ENCODE data around the gene CSF1.
A peak's percentile ranks its signal among the peaks of the same experiment; 100 is the strongest.
"Not testable (repeated sequence)": the region's sequence is repeated elsewhere in the genome, so short reads cannot be mapped to it uniquely, and the experiment has no call there.

The CSF1 gene, protein sequence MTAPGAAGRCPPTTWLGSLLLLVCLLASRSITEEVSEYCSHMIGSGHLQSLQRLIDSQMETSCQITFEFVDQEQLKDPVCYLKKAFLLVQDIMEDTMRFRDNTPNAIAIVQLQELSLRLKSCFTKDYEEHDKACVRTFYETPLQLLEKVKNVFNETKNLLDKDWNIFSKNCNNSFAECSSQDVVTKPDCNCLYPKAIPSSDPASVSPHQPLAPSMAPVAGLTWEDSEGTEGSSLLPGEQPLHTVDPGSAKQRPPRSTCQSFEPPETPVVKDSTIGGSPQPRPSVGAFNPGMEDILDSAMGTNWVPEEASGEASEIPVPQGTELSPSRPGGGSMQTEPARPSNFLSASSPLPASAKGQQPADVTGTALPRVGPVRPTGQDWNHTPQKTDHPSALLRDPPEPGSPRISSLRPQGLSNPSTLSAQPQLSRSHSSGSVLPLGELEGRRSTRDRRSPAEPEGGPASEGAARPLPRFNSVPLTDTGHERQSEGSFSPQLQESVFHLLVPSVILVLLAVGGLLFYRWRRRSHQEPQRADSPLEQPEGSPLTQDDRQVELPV

DNA sequence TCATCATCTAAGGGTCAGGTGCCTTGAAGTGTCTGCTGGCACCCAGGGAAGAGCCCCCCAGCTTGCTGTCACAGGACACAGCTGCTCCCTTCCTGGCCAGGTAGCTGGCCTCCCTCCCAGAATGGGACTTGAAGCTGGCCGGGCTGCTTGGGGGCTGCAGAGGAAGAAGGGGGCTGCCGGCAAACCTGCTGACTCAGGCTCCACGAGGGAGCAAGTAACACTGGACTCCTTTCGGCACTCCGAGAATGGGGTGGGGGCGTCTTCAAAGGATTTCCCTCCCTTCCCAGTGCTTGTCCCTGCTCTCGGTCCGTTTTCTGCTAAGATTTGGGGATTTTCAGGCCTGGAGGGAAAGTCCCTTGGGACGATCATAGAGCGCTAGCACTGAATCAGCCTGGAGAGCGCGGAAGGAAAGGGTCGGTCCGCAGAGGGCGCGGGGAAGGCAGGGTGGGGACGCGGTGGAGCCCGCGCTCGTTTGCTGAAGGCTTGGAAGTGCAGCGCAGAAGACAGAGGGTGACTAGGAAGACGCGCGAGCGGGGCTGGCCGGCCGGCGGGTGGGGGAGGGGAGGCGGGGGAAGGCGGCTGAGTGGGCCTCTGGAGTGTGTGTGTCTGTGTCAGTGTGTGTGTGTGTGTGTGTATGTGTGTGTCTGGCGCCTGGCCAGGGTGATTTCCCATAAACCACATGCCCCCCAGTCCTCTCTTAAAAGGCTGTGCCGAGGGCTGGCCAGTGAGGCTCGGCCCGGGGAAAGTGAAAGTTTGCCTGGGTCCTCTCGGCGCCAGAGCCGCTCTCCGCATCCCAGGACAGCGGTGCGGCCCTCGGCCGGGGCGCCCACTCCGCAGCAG, at the start of gene CSF1:
Gene CSF1 (plus strand): TSS at position 727 of the 840 bp plus-strand sequence. CDS start 175 bp downstream, outside the sequence.
- TF ChIP-seq POLR2A (IDR thresholded peaks at IDR 0.05; ENCODE audit: low read length) (no peak), GATA1 (IDR thresholded peaks at IDR 0.05; ENCODE audit: low read depth, low read length) (no peak)

DNA sequence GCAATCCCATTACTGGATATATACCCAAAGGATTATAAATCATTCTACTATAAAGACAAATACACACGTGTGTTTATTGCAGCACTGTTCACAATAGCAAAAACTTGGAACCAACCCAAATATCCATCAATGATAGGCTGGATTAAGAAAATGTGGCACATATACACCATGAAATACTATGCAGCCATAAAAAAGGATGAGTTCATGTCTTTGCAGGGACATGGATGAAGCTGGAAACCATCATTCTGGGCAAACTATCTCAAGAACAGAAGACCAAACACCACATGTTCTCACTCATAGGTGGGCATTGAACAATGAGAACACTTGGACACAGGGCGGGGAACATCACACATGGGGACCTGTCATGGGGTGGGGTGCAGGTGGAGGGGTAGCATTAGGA, 49.0 kb upstream of the CSF1 start:
- not testable (repeated sequence) for DNase-seq

More for the DNA sequence above, at the start of gene CSF1:
- peak; percentile 65 to 68 for DNase-seq

DNA sequence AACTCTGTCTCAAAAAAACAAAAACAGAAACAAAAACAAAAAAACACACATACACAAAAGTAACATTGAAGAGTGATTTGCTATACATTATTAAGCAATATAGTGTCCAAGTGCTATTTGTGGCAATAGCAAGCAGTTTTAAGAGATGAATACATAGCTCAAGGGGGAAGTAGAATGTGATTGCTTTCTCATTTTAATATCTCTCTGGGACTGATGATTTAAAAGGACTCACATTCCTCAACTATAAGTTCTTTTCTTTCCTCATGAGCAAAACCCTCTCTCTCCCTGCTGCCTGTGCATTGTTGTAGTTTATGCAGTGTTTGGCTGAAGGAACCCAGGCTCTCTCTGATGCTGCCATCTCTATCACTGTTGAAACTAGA, 47.0 kb upstream of the CSF1 start:
- TF ChIP-seq POLR2A (IDR thresholded peaks at IDR 0.05; ENCODE audit: low read length), result no peak
- no peak for TF ChIP-seq GATA1 (IDR thresholded peaks at IDR 0.05; ENCODE audit: low read depth, low read length)
- DNase-seq, result no peak

DNA sequence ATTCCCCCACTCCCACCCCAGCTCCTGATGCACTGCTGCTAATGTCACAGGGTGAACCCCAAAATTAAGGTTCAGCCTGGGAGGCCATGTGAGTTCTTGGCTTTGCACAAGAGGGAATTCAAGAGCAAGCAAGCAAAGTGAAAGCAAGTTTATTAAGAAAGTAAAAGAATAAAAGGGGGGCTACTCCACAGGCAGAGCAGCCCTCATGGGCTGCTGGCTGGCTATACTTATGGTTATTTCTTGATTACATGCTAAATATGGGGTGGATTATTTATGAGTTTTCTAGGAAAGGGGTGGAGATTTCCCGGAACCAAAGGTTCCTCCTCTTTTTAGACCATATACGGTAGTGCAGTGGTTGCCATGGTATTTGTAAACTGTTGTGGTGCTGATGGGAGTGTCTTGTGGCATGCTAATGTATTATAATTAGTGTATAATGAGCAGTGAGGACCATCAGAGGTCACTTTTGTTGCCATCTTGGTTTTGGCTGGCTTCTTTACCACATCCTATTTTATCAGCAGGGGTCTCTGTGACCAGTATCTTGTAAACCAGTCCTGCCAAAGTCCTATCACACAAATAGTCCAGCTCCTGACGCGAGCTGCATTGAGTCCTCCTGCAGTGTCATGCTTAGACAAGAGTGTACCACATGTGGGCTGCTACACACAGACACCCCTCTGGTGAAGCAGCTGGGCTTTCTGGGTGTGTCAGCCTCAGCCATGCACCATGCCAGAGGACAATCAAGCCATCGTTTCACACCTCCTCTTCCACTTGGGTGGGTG, 46.4 kb upstream of the CSF1 start:
- DNase-seq, result peak; percentile 33 to 62
- TF ChIP-seq GATA1 (IDR thresholded peaks at IDR 0.05; ENCODE audit: low read depth, low read length), result no peak
- peak; percentile 9 for TF ChIP-seq POLR2A (IDR thresholded peaks at IDR 0.05; ENCODE audit: low read length)

DNA sequence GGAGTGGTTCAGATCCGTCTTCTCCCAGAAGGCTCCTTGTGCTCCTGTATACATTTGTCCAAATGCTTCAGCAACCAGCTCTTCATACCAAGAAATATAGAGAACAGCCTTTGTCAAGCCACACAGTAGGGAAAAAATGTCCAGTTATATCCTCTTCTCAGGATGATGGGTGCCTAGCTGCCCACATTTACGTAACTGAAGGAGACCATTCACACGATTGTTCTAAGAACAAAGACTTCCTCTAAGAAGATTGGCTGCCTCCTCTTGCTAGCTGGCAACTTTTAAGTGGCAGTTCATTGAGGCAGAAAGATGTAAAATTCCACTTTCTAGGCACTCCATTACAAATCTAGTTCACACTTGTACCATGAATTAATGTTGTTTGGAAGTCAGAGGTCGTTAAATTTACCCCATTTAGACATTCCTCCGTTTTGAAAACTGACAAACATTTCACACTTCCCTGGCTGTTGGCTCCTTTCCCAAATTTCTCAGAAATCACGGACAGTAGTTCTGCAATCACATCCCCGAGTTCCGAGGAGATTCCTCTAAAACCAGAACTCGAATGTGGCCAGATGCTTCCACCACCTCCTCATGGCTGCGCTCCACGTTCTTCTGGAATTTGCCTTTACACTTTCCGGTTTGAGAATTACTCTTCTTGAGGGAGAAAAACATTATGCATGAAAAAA, 45.6 kb upstream of the CSF1 start:
- no peak for DNase-seq

DNA sequence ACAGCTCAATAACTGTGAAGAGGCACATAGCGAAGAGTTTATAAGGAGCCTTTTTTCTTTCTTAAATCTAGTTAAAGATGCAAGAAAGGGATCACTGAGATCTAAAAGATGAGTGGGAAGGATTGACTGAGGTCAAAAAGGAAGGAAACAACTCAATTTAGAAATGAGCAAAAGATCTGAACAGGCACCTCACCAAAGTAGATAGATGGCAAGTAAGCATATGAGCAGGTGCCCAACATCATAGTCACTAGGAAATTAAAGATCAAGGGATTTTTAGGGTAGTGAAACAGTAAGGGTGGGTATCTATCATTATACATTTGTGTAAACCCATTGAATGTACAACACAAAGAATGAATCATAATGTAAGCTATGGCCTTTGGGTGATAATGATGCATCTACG, 44.6 kb upstream of the CSF1 start:
- no peak for DNase-seq
- no peak for TF ChIP-seq POLR2A (IDR thresholded peaks at IDR 0.05; ENCODE audit: low read length)
- no peak for TF ChIP-seq GATA1 (IDR thresholded peaks at IDR 0.05; ENCODE audit: low read depth, low read length)

More for the DNA sequence above, 45.6 kb upstream of the CSF1 start:
- no peak for TF ChIP-seq GATA1 (IDR thresholded peaks at IDR 0.05; ENCODE audit: low read depth, low read length)

DNA sequence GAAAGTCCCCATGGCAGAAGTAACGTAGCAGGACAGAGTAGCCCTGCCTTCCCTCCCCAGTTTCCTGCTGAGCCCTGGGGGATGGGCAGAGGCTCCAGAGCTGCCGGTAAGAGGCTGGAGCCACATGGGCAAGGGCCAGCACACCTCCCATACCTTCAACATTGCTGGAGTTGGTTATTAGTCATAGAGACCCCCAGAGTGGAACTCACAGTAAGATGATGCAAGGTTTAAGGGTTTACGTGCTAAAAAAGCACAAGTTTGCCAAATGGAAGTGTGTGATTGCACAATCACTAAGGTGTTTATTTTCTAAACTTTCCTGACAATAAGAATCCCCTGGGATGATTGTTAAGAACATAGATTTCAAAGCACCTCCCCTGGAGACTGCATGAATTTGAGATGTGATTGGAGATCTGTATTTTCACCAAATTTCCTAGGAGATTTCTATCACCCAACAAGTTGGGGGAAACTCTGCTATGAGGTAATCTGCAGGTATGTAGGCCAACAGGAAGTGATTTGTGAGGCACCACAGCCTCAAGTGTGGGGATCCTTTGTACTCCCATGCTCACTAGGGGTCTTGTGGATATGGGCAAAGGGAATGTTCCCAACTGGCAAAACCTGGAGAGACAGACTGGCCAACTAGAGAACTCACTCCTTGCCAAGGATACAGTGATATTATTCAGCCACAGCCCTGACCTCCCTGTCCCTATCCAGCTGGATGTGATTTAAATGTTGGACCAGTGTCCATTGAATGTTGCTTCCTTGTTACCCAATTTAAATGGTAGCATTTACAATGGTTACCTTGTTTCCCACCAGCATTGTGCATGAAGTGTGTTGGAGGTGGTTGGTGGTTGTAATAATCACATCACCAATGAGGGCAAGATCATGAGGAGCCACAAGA, 37.1 kb upstream of the CSF1 start:
- TF ChIP-seq GATA1 (IDR thresholded peaks at IDR 0.05; ENCODE audit: low read depth, low read length) (no peak), POLR2A (IDR thresholded peaks at IDR 0.05; ENCODE audit: low read length) (no peak)
- DNase-seq, result no peak

DNA sequence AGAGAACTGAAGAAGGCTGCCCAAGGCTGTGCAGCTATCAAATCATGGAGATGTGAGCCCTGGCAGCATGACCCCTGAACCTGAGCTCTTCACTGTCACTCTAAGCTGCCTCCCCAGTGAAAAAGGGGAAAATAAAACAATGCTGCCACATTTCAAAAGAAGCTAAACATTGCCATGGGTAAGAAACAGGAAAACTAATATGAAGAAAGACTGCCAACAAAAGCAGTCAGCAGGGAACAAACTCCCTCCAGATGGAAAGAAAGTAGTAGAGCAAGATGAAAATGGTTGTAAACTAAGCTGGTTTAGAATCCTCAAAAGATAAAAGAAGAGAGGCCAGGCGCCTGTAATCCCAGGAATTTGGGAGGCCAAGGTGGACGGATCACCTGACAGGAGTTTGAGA, 36.2 kb upstream of the CSF1 start:
- DNase-seq, result no peak
- TF ChIP-seq POLR2A (IDR thresholded peaks at IDR 0.05; ENCODE audit: low read length) (no peak), GATA1 (IDR thresholded peaks at IDR 0.05; ENCODE audit: low read depth, low read length) (no peak)

DNA sequence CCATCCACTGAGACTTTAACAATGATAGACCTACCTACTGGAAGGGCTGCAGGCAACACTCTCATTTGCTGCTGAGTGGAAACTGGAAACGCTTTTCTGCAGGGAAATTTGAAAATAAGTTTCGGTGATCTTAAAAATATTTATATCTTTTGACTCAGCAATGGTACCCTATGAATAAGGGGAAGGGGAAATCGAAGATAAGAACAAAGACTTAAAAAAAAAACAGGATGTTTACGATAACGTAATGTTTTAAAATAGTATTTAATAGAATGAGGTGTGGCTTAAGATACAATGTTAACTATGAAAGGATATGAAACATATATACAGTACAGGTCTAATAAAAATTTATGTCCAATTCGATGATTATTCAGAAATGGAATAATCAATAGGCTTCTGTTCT, 34.8 kb upstream of the CSF1 start:
- DNase-seq, result no peak
- TF ChIP-seq GATA1 (IDR thresholded peaks at IDR 0.05; ENCODE audit: low read depth, low read length) (no peak), POLR2A (IDR thresholded peaks at IDR 0.05; ENCODE audit: low read length) (no peak)

DNA sequence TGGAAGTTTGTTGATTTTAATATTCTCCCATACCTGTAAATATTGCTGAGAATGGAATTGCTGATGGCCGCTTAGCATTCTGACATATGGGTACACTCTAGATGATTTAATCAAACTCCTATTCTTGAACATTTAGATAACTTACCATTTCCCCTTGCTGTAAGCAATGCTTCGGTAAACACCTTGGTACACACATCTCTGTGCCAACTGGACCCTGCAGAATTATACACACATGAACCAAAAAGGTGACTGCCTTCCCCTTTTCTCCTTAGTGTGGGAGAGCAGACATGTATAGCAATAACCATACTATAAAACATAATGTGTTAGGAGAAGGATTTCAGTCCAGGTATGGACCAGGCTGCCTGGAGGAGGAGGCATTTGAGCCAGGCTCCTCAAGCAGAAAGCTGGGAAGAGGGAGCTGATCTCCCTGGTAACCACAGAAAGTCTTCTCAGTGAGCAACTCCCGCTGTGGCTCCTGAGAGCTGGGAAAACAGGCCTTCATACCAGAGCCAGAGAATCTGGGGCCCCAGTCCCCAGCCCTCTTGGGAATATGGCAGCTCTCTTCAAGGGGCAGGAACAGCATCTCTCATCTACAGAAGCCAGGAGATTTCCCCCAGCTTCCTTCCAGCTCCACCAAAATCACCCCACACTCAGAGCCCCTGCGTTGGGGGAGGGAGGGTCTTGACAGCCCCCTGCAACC, 33.9 kb upstream of the CSF1 start:
- TF ChIP-seq GATA1 (IDR thresholded peaks at IDR 0.05; ENCODE audit: low read depth, low read length), result no peak
- no peak for TF ChIP-seq POLR2A (IDR thresholded peaks at IDR 0.05; ENCODE audit: low read length)
- DNase-seq, result no peak

DNA sequence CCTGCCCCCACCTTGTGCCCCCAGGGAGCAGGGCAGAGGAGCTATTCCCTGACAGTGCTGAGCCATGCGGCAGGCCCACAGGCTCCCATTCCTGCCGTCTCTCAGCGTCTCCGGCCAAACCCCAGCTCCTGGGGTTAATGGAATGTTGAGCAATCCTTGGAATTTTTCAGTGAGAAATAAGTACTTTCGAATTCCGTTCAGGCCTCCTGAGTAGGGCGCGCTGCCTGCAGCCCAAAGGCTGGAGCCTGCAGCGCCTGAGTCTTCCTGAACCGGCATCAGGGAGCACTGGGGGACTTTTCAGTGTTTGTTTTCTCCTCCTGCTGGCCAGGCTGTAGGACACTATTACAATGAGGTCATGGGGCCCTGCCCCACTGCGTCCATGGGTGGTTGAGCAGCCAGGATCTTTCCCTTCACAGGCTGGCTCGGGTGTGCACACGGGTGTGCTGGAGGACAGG, 33.3 kb upstream of the CSF1 start:
- no peak for DNase-seq

DNA sequence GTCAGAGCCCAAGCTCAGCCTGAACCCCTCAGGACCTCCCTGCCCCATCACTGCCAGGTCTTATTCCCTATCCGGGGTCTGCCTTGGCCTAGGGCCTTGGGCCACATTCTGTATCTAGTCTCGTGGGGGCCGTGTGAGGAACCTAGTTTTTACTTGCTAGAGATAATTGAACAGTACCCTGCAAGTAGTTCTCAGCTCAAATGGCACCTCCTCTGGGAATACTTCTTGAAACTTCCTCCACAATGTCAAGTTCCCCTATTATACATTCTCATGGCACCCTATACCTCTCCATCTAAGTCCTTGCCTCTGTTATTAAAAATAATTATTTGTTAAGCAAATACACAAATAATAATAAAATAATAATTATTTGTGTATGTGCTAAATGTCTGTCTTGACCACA, 32.9 kb upstream of the CSF1 start:
- TF ChIP-seq POLR2A (IDR thresholded peaks at IDR 0.05; ENCODE audit: low read length), result no peak
- TF ChIP-seq GATA1 (IDR thresholded peaks at IDR 0.05; ENCODE audit: low read depth, low read length), result no peak
- DNase-seq, result no peak

More for the DNA sequence above, 33.3 kb upstream of the CSF1 start:
- TF ChIP-seq POLR2A (IDR thresholded peaks at IDR 0.05; ENCODE audit: low read length), result no peak
- no peak for TF ChIP-seq GATA1 (IDR thresholded peaks at IDR 0.05; ENCODE audit: low read depth, low read length)

Data from erythroblast (primary cell).